ENCODE measurements around the gene PCDHGC4.

Gene PCDHGC4

DNA sequence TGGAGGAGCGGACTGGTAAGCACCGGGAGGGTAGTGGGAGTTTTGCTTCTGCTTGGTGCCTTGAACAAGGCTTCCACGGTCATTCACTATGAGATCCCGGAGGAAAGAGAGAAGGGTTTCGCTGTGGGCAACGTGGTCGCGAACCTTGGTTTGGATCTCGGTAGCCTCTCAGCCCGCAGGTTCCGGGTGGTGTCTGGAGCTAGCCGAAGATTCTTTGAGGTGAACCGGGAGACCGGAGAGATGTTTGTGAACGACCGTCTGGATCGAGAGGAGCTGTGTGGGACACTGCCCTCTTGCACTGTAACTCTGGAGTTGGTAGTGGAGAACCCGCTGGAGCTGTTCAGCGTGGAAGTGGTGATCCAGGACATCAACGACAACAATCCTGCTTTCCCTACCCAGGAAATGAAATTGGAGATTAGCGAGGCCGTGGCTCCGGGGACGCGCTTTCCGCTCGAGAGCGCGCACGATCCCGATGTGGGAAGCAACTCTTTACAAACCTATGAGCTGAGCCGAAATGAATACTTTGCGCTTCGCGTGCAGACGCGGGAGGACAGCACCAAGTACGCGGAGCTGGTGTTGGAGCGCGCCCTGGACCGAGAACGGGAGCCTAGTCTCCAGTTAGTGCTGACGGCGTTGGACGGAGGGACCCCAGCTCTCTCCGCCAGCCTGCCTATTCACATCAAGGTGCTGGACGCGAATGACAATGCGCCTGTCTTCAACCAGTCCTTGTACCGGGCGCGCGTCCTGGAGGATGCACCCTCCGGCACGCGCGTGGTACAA is 8.5 kb upstream of the PCDHGC4 start:
- DNase-seq (ENCODE audit: extremely low read depth, low read depth), result peak; percentile 64
- TF ChIP-seq, protein P1, sequence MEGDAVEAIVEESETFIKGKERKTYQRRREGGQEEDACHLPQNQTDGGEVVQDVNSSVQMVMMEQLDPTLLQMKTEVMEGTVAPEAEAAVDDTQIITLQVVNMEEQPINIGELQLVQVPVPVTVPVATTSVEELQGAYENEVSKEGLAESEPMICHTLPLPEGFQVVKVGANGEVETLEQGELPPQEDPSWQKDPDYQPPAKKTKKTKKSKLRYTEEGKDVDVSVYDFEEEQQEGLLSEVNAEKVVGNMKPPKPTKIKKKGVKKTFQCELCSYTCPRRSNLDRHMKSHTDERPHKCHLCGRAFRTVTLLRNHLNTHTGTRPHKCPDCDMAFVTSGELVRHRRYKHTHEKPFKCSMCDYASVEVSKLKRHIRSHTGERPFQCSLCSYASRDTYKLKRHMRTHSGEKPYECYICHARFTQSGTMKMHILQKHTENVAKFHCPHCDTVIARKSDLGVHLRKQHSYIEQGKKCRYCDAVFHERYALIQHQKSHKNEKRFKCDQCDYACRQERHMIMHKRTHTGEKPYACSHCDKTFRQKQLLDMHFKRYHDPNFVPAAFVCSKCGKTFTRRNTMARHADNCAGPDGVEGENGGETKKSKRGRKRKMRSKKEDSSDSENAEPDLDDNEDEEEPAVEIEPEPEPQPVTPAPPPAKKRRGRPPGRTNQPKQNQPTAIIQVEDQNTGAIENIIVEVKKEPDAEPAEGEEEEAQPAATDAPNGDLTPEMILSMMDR (IDR thresholded peaks at IDR 0.05; ENCODE audit: low read depth, low read length), result no peak

DNA sequence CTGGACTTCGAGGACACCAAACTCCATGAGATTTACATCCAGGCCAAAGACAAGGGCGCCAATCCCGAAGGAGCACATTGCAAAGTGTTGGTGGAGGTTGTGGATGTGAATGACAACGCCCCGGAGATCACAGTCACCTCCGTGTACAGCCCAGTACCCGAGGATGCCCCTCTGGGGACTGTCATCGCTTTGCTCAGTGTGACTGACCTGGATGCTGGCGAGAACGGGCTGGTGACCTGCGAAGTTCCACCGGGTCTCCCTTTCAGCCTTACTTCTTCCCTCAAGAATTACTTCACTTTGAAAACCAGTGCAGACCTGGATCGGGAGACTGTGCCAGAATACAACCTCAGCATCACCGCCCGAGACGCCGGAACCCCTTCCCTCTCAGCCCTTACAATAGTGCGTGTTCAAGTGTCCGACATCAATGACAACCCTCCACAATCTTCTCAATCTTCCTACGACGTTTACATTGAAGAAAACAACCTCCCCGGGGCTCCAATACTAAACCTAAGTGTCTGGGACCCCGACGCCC is 7.7 kb upstream of the PCDHGC4 start:
- no peak for DNase-seq (ENCODE audit: extremely low read depth, low read depth)
- TF ChIP-seq, protein P1 (IDR thresholded peaks at IDR 0.05; ENCODE audit: low read depth, low read length), result no peak

DNA sequence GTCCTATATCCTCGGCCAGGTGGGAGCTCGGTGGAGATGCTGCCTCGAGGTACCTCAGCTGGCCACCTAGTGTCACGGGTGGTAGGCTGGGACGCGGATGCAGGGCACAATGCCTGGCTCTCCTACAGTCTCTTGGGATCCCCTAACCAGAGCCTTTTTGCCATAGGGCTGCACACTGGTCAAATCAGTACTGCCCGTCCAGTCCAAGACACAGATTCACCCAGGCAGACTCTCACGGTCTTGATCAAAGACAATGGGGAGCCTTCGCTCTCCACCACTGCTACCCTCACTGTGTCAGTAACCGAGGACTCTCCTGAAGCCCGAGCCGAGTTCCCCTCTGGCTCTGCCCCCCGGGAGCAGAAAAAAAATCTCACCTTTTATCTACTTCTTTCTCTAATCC is 7.0 kb upstream of the PCDHGC4 start:
- TF ChIP-seq, protein P1 (IDR thresholded peaks at IDR 0.05; ENCODE audit: low read depth, low read length), result no peak

DNA sequence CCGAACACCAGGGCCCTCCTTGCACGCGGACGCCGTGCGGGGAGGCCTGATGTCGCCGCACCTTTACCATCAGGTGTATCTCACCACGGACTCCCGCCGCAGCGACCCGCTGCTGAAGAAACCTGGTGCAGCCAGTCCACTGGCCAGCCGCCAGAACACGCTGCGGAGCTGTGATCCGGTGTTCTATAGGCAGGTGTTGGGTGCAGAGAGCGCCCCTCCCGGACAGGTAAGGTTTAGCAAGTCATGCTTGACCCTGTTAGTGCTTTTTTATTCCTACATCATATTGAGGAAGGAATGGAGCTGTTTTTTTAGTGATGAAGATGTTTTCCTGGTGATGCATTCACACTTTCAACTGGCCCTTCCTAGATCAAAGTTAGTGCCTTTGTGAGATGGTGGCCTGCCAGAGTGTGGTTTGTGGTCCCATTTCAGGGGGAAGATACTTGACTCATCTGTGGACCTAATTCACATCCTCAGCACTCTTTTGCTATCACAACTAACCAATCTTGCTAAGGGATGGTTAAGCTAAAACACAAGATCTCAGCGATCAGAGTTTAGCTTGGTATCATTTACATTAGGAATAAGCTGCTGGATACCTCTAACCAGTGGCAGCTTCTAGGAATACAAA is 6.4 kb upstream of the PCDHGC4 start:
- TF ChIP-seq, protein P1 (IDR thresholded peaks at IDR 0.05; ENCODE audit: low read depth, low read length), result peak; percentile 29
- no peak for DNase-seq (ENCODE audit: extremely low read depth, low read depth)

More for the DNA sequence above, 7.0 kb upstream of the PCDHGC4 start:
- no peak for DNase-seq (ENCODE audit: extremely low read depth, low read depth)

DNA sequence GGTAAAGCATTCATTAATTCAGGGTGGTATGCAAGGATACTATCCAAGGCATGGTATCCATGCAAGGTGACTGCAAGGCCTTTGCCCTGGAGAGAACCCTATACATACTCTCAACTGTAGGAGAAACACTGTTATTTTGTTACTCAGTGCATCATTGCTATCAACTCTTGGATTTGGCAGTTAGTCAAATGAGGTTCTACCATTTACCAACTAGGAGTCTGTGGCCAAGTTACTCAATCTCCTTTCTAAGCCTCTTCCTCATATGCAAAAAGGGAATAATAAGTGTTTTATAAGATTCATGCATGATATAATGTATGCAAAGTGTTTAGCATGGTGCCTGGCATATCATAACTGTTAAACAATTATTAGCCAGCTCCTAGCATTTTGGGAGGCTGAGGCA is 5.1 kb upstream of the PCDHGC4 start:
- TF ChIP-seq, protein P1 (IDR thresholded peaks at IDR 0.05; ENCODE audit: low read depth, low read length), result no peak
- DNase-seq (ENCODE audit: extremely low read depth, low read depth), result no peak

DNA sequence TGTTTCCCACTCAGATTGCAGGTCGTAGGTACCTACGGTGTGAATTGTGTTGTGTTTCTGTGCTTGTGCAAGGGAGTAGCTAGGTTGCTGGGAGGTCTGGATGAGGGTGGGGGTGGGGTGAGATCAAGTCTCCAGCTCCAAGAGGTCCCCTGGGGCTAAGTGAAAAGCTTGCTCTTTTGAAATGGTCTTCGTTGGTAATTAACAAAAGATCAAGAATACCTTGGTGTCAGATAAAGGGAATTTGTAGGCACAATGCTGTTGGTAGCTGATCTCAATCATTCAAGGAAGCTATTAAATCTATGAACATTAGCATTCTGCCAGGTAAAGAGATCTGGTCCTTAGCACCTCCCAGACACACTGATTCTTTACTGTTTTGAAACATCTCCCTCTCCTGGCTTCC is 928 bp upstream of the PCDHGC4 start:
- no peak for DNase-seq (ENCODE audit: extremely low read depth, low read depth)
- TF ChIP-seq, protein P1 (IDR thresholded peaks at IDR 0.05; ENCODE audit: low read depth, low read length), result no peak

DNA sequence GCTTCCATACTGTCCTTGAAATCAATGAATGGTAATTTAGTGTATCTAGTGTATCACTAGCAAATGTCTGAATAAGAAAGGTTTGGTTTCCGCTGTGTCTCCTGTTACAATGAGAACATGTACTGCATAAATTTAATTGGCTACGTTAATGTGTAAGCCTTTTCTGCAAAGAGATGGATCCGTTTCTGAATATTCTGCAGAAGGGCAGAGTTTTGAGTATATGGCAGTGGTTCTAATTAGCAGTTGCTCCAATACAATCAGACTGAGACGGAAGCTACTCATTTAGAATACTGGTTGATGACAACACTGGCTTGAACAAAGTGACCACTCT is 555 bp upstream of the PCDHGC4 start:
- TF ChIP-seq, protein P1 (IDR thresholded peaks at IDR 0.05; ENCODE audit: low read depth, low read length), result no peak
- DNase-seq (ENCODE audit: extremely low read depth, low read depth), result no peak
